Left cardiac atrium (tissue), 4 donors: ENCODE measurements around the gene MGLL. TPM values are rescaled to one million over a fixed set of nuclear protein-coding genes. Genes with fewer than 3 reads are reported as not detected.

Experiments used
- ATAC-seq, 2 donors: fragments of 200-7000 bp; cut with Tn5 transposase; one replicate each; pipeline ENCODE4 v1.9.1; 2020; ENCODE audit warnings: mild to moderate bottlenecking in 2 of 2, moderate library complexity in 2 of 2
- DNase-seq: peaks from one replicate; pipeline ENCODE4 v3.0.0-alpha.2; 2020
- intact Hi-C, 2 donors: fragments of 100-400 bp; cut with DNase I; formaldehyde crosslinking; loops; one replicate each; pipeline versions ENCODE4 v1.14.1 to v1.15.1; 2022 to 2023
- total RNA-seq, 2 donors: library from RNA; stranded (reverse); fragmentation: NEBNext Ultra II Directional; extraction: Animal tissue kit (Norgen Biotek cat#: 25700); gene quantifications; one replicate each; pipeline ENCODE4 v1.2.1, GENCODE V29; 2021
- donor health status: DM: no; HTN: yes; CAD: no.
- donor health status: DM: no; HTN: yes; CAD: no; lungs with severe emphysema.
- donor health status: DM: yes; HTN: yes; CAD: no.
- donor health status: Dilated cardiomyopathy.

Gene MGLL
- total RNA-seq, 2 donors from 2014 or later: 95.4 to 122 TPM

GRCh38 chr3:127796045-127796830, 26.1 kb downstream of the MGLL start:
- ATAC-seq (no peak), DNase-seq (no peak)
- intact Hi-C loops: no loop called here

- ATAC-seq: no peak
- intact Hi-C loops: no loop called here
- DNase-seq: no peak
Observed at GRCh38 chr3:127794972-127795371, 27.3 kb downstream of the MGLL start.

GRCh38 chr3:127794402-127794801, 27.9 kb downstream of the MGLL start:
- DNase-seq: no peak
- ATAC-seq: no peak
- intact Hi-C loops: no loop called here

- intact Hi-C loops: no loop called here
- peak; percentile 54 to 67 for ATAC-seq
Observed at GRCh38 chr3:127792541-127793292, 29.6 kb downstream of the MGLL start.

GRCh38 chr3:127791221-127791913, 30.9 kb downstream of the MGLL start:
- ATAC-seq: no peak

More at GRCh38 chr3:127792541-127793292, 29.6 kb downstream of the MGLL start:
- DNase-seq: peak; percentile 68

GRCh38 chr3:127790882-127791183, 31.5 kb downstream of the MGLL start:
- intact Hi-C loops: no loop called here
- DNase-seq: no peak
- ATAC-seq: no peak

More at GRCh38 chr3:127791221-127791913, 30.9 kb downstream of the MGLL start:
- DNase-seq: no peak
- intact Hi-C loops: no loop called here

- ATAC-seq: no peak
- DNase-seq: no peak
- intact Hi-C loops: no loop called here
Observed at GRCh38 chr3:127789990-127790881, 32.1 kb downstream of the MGLL start.

- intact Hi-C loops: no loop called here
- ATAC-seq (no peak), DNase-seq (no peak)
Observed at GRCh38 chr3:127789051-127789450, 33.3 kb downstream of the MGLL start.

- no peak for DNase-seq
- no peak for ATAC-seq
- intact Hi-C loops: no loop called here
Observed at GRCh38 chr3:127788451-127788909, 33.8 kb downstream of the MGLL start.

- no peak for DNase-seq
- peak; percentile 6 for ATAC-seq
Observed at GRCh38 chr3:127787571-127788365, 34.5 kb downstream of the MGLL start.

GRCh38 chr3:127787071-127787490, 35.2 kb downstream of the MGLL start:
- peak; percentile 51 for DNase-seq
- peak; percentile 60 to 69 for ATAC-seq
- intact Hi-C loops: no loop called here

More at GRCh38 chr3:127787571-127788365, 34.5 kb downstream of the MGLL start:
- intact Hi-C loops: no loop called here

- peak; percentile 77 to 81 for ATAC-seq
- DNase-seq: peak; percentile 81
- intact Hi-C loops: no loop called here
Observed at GRCh38 chr3:127786353-127787070, 35.8 kb downstream of the MGLL start.

- intact Hi-C loops: no loop called here
- no peak for DNase-seq
- ATAC-seq: no peak
Observed at GRCh38 chr3:127785711-127786265, 36.5 kb downstream of the MGLL start.

GRCh38 chr3:127784865-127785710, 37.2 kb downstream of the MGLL start:
- intact Hi-C loops: no loop called here
- peak in 1 of 2 donors; percentile 3 for ATAC-seq
- DNase-seq: no peak

GRCh38 chr3:127784283-127784682, 38.0 kb downstream of the MGLL start:
- DNase-seq (no peak), ATAC-seq (no peak)
- intact Hi-C loops: no loop called here

GRCh38 chr3:127783642-127784160, 38.6 kb downstream of the MGLL start:
- ATAC-seq (no peak), DNase-seq (no peak)

More at GRCh38 chr3:127783642-127784160, 38.6 kb downstream of the MGLL start:
- intact Hi-C loops: no loop called here
